GM19328 (cell line): ENCODE measurements around the gene ACAD11.
"Not testable (repeated sequence)": the region's sequence is repeated elsewhere in the genome, so short reads cannot be mapped to it uniquely, and the experiment has no call there.

ENCODE experiments used
- ATAC-seq: cut with Tn5 transposase; IDR thresholded peaks from one replicate; pipeline ENCODE4 v1.9.1; 2021; ENCODE audit warnings: mild to moderate bottlenecking, moderate library complexity; ENCODE audit not compliant: unreplicated experiment

ACAD11 gene

DNA sequence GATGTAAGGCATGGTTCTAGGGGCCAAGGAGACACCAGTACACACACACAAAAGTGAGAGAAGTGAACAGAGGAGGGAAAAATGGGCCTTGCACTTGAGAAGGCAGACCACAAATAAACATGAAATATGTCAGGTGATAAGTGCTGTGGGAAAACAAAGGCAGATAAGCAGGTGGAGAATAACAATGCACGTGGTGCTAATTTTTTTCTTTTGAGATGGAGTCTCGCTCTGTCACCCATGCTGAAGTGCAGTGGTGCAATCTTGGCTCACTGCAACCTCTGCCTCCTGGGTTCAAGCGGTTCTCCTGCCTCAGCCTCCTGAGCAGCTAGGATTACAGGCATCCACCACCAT, 103.6 kb downstream of the ACAD11 start:
- not testable (repeated sequence) for ATAC-seq

DNA sequence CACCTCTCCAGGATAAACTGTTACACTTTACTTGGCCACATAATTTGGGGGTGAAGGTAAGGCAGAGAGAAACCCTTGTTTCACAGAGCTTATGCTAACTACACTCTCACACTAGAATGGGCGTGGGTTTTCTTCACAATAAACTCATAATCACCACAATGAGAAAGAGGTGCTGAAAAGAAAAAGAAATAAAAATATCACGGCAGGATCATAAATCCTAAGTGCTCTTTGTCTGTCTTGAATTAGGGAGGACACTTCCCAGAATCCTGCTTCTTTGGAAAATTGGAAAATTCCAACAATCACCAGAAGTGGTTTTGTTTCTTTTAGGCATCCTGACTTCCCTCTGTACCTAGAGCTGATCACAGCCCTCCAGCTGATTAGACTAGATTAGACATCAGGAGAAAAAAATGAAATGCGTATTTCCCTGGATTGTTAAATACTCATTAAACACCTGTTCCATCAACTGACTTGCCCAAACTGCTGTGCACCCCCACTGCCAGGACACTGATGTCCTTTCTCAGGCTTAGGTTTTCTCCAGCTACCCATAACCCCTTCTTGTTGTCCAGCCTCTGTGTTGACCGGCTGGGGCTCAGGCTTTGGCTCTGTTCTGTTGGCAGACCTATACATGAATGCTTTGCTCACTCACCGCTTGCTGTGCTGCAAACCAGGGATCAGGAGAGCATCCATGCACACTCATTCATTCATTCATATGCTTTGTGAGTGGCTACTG, 104.1 kb downstream of the ACAD11 start:
- ATAC-seq = no peak

DNA sequence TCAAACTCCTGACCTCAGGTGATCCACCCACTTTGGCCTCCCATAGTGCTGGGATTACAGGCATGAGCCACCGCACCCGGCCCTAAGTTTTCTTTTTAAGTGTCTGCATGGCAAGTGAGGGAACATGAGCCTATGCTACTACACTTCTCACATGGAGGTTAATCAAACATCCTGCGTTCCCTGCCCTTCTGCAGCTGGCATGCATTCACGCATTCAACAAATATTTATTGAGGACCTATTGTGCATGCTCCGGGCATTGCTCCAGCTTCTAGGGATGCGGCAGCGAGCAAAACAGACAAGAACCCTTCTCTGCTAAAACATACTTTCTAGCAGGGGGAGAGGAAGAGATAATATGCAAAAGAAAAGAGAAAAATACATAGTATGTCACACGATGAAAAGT, 105.2 kb downstream of the ACAD11 start:
- ATAC-seq = no peak

DNA sequence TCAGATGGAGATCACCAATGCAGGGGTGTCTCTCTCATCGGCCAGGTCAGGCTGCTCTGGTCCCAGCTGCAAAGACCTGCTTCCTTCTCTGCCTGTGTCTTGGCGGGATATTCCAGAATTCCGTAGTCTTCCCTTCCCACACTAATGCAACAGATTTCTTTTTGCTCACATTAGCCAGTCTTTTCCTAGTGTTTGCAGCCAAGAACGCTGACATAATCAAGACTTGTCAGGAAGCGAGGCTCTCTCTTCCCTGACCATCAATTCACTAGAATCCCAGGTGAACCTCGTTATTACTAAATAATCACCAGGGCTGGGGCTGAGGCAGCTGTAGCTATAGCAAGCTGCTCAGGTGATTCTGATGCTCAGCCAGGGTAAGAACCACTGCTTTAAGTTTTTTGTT, 105.8 kb downstream of the ACAD11 start:
- no peak for ATAC-seq

DNA sequence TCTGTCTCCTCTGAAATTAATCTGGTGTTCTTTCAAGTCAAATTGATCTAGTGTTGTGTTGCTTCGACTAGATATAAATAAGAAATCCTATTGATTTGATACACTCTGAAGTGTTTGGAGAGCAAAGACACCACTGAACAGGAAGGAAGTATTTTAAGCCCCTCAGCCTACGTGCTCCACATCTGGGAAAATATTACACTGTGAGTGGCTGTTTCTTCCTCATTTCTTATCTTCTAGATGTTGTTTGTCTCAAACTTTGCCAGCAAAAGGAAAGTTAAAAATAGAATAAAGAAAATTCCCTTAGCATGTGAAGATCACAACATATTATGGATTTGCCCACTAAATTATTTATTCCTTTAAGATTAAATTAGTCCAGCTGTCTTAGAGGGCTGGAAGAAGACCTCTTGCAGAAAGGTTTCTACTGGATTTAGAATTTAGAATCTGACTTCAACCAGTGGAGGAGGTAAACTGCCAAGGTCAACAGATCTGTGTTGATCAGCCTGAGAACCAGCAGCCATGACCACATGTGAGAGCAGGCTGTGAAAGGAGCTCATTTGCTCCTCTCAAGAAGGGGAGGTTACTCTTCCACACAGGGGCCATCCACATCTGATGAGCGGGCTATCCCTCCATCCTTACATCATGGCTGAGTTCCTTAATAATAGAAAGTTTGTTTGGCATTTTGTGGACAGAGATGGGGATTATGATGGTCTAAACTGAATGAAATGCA, 108.9 kb downstream of the ACAD11 start:
- ATAC-seq = no peak

DNA sequence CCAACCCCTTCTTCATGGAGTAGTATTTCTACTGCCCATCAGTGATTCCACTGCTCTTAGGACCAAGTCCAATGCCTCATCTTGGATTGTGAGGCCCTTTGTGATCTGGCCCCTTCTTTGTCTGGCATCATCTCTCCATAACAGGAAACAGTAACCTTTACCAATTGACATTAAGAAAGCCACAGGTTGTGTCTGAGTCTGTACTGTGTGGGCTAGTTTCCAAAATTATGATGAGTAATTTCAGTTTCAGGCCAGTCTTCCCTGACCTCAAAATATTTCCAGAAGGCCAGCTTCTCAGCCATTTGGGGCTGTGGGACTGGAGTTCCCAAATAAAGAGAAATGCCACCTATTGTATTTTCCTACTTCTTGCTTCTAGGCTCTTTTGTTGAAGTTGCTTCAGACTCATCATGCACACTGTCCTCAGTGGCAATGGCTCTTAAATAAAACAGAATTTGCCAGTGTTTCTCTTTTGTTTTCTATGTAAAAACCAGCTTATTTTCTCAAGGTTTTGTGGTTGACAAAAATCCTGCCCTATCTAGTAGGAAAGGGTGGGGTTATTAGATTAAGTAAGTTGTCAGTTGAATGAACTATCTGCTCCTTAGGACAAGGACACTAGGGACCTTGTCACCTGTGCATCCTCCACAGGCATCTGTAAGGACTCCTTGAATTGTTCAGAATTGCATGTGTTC, 109.6 kb downstream of the ACAD11 start:
- ATAC-seq = peak; percentile 62

DNA sequence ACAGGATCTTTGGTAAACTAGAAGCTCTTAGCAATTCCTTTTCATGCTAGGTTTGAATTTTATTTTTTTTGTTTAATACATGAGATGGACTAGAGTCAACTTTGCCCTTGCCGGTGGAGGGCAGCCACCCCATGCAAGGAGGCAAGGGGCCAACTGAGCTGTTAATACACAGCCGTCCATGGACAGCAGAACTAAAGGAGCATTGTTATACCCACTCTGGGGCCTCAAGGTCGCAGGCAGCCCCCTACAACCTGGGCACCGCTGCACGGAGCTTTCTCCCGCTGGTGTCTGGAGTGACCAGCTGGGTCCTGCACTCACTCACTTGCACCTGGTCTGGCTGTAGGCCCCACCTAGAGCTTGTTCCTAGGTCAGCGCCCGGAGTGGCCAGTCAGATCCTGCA, 110.4 kb downstream of the ACAD11 start:
- no peak for ATAC-seq

DNA sequence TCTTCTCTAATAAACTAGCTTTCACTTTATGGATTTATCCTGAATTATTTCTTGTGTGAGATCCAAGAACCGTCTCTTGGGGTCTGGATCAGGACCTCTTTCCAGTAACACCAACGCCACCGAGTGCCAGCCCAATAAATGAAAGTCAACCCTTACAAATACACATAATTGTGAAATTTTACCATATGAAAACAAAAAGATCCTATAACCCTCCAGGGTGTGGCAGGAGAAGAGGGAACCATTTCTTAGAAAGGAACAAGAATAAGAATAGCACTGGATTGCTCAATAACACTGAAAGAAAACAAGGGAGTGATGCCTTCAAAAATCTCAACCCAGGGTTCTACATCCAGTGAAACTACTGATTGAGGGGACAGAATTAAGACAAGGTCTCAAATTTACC, 114.1 kb downstream of the ACAD11 start:
- ATAC-seq = no peak

DNA sequence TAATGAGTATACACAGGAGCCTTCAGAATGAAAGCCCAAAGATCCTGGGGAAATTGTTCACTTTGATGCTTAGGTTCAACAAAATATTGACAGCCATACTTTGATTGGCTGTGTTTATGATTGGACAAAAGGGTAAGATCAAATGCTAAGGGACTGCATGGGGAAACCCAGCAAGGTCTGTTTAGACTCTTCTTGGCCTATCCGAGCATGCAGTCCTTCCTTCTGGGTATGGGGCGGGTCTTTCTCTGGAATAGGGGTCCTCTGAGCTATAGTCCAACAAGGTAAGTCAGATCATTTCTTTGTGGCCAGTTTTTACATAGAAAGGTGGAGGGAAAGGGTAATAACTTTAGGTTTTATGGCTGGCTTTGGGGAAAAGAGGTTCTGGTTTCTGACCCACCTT, 115.5 kb downstream of the ACAD11 start:
- ATAC-seq = no peak

DNA sequence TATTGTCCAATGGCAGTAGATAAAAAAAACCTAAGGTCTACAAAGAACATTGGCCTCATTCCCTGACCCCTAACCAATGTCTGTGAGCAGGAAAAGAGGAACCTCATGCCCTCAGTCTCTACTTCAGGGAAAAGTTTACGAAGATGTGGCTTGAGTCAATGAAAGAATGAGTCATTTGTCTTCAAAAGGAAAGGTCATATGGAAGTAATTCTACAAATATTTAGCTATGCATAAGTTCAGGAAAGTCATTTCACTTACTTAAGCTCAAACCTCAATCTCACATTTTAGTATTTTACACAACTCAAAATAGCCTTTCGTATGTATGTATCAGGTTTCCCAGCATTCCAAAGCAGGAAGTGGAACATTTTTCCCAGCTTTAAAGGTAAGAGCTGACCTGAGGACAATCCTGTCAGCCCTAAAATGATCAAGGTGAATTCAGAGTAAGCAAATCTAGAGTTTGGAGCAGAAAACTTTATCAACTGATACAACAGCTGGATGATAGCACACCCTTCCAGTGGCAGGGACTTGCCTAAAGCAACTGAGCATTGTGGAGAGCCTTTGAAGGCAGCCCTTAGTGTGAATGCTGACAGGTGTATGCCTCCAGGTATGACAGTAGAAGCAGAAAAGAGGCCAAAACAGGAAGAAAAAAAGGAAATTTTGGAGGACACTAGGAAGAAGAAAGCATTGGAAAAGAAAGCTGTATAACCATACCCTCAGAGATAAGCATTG, 116.4 kb downstream of the ACAD11 start:
- no peak for ATAC-seq

DNA sequence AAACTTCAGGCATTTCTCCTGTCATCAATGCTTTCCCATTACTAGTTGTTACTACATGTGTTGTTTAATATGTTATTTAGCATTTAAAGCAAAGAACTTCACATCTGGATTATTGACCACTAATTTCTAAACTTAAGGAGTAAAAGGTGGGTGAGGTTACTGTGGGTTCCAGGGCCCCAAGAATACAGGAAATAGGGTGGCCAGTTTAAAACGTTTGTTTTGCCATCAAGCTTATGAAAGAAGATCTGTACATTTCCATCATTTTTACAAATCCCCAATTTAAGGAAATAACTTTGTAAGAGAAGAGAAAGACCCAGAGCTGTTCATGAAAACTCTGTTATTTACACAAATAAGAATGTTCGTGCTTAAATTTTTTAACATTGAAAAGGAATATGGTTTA, 117.0 kb downstream of the ACAD11 start:
- no peak for ATAC-seq

DNA sequence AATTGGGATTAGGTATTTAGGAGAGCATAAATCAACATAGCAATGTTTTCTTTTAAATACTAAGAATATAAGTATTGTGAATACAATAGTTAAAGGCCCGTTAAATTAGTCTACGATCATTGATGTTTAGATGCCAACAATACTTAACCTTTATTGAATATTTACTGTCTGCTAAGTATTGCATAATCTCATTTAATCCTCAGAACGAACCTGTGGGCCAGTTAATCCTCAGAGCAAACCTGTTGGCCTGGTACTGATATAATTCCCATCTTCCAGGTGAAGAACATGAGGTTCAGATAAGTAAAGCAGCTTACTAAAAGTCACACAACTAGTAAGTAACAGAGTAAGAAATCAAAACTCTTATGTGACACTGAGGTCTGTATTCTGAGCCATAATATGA, 119.9 kb downstream of the ACAD11 start:
- no peak for ATAC-seq

DNA sequence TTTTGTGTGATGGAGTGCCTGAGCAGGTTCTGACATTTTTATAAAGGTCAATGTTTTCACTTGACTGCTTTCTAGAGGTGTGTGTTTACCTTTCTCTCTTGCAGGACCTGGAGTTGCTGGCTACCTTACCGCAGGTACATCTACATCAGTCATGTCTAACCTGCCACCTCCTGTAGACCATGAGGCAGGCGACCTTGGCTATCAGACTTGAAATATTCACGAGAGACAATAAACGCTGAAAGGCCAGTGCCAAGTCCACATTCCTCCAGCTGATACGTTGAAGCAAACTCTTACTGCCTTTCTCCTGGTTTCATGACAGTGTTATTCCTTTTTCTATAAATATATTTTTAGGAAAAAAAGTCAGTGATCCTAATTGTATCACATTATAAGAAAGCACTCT, 121.5 kb downstream of the ACAD11 start:
- ATAC-seq = no peak

DNA sequence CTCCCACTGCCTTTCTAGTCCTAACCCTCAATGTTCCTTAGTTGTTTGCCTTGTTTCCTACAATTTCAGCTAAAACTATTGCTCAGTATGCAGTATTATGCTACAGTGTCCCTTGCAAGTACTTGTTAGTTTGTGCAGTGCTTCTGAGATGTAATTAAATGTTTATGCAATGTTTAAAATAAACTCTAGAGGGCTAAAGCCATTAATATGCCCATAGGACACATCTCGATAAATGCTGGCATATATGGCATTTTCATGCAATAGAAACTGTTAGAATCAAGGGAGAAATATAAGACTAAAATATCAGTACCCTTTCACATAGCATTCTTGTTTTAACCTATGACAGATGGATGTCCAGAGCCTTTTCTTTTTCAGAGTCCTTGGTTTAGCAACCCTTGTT, 122.3 kb downstream of the ACAD11 start:
- ATAC-seq = no peak

DNA sequence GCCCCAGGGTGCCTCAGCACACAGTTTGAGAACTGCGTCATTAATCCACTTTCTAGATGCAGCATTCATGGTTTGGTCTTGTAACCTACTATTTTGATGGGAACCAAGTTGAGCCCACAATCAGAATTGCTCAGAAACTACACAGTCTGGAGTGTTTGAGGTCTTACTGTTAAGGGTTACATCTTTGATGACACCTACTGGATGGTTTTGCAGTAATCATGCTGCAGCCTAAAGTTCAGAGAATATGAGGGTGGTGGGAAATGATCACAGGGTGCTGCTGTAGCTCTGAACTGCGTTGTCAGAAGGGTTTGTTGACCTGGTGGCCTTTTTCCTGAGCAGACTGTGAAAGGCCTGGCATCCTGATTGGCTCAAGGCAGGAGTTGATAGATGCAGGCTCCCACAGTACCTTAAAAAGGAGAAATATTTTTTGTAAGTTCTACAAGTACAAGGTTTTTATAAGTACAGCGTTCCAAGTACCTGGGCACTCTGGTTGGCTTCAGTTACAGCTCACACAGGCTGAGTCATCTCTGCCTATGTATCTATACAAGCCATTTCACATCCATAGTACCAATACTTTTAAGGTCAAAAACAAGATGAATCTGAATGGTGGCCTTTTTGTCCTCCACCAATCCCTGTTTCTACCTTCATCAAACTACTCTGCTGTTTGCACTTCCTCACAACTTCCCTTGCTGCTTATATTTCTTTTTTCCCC, 123.0 kb downstream of the ACAD11 start:
- no peak for ATAC-seq

DNA sequence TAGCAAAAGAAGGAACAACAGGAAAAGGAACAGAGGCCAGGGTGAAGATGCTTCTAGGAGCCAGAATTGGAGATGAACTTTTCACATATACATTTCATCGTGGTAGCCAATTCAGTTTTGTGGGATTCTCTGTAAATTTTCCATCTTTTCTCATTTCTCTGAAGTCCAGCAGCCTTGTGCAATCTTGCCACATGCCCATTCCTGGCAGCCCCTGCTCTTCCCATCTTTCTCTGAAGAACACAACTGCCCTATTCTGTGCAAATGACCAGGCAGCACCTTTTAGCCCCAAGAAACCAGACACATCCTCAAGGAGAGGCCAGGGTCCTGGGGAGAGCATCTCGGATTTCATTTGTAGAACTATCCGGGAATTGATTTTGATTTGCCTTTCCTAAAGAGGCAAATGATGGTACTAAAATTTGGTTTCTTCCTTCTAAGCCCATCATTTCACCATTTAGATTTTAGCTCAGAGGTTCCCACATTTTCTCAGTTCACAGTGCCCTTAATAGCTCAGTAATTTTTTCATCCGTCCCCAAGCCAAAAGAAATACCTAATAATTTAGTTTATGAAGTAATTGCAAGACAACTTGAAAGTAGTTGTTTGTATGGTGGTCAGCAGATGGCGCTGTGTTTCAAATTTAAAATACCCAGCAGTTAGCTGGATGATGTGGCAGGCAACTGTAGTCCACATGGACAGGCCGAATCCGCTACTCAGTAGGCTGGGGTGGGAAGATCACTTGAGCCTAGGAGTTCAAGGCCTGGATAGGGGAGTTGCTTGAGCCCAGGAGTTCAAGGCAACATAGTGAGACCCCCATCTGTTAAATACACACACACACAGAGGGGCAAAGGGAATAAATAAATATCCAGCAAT, 123.8 kb downstream of the ACAD11 start:
- no peak for ATAC-seq

DNA sequence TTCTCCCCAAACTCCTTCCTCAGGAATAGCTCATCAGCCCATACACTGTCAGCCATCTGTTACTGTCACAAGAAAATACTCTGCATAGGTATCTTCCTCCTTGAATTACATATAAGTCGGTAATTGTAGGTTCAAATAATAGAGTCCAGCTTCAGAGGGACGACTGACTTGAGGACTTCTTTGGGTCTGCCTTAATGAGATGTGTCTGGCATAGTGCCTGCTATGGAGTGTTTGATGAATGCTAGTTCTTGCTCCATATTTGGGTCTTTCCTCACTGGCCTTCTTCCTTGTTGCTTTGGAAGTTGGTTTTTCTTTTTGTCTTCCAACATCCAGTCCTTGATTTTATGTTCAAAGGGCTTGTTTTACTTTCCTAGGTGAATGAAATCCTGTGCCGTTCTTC, 129.0 kb downstream of the ACAD11 start:
- ATAC-seq = no peak

DNA sequence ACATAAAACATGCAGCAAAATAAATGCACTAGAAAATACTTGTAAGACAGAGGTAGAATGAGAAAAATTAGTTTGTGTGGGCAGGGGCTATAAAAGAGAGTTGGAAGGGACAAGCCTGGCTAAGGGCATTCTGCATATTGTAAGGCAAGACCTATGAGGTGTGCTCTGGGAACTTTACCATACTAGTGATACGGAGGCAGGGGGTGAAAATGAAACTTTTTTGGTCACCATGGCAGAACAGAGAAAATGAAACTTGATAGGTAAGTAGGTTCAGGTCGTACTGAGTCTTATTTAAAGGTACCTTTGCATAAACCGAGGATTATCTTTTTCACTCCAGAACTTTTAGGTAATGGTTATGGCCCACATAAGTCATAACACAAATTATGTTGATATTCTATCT, 137.3 kb downstream of the ACAD11 start:
- ATAC-seq = no peak

DNA sequence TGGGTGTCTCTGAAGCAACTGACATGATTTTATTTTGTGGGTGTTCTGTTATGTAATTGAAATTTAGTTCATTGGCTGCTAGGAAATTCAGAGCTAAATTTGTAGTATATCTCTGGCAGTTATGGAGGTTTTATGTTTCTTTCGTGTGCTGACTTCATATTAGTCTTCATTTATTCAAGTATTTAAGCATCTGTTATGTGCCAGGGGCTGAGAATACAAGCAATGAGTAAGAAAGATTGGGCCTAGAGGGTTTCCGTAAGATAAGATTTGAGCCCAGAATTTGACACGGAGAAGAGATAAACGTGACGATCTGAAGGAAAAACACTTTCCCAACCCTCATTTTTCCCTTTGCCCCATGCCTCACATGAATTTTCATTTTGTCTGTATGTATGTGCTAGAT, 137.7 kb downstream of the ACAD11 start:
- no peak for ATAC-seq

DNA sequence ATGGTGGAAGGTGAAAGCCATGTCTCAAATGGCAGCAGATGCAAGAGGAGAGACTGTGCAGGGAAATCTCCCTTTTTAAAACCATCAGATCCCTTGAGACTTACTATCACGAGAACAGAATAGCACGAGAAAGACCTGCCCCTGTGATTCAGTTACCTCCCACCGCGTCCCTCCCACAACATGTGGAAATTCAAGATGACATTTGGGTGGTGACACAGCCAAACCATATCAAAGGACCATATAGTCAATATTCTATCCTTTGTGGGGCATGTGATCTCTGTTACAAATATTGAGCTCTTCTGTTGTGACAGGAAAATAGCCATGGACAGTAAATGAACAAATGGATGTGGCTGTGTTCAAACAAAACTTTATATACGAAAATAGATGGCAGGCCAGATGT, 139.7 kb downstream of the ACAD11 start:
- ATAC-seq = no peak
